ENCODE data around the gene LRRC23. TPM values are rescaled to one million over a fixed set of nuclear protein-coding genes. Genes with fewer than 3 reads are reported as not detected.
A peak's percentile ranks its signal among the peaks of the same experiment; 100 is the strongest.

The LRRC23 gene
- total and polyA plus RNA-seq, 9 of the 15 experiments (the other 6 are each of a cell fraction or from before 2014, with no cell fraction given): 2.2 to 7.0 (median 3.0) TPM

- TF ChIP-seq UBTF (IDR thresholded peaks at IDR 0.05; ENCODE audit: borderline replicate concordance in 1 of 2, low read depth in 2 of 2, low read length in 2 of 2): no peak
- peak; percentile 51; the same call in 1 of the 2 replicates for TF ChIP-seq FOXK1 (CRISPR knock-in tag; IDR thresholded peaks at IDR 0.05; ENCODE audit: borderline replicate concordance)
- peak; percentile 43 to 59; a peak in 1 of 4 replicates for TF ChIP-seq SIN3A (IDR thresholded peaks at IDR 0.05; ENCODE audit: borderline replicate concordance in 2 of 2, control insufficient read depth in 1 of 2, low read depth in 2 of 2, low read length in 2 of 2)
- TF ChIP-seq ZFP30 (CRISPR knock-in tag; IDR thresholded peaks at IDR 0.05; ENCODE audit: borderline replicate concordance): no peak
- TF ChIP-seq CLOCK (CRISPR knock-in tag; IDR thresholded peaks at IDR 0.05; ENCODE audit: borderline replicate concordance): no peak
- TF ChIP-seq HOXB6 (CRISPR knock-in tag; IDR thresholded peaks at IDR 0.05; ENCODE audit: borderline replicate concordance): no peak
- TF ChIP-seq TEAD4 (IDR thresholded peaks at IDR 0.05; ENCODE audit: low read length): no peak; the same call in 1 of the 2 replicates
- TF ChIP-seq TEAD4 (CRISPR knock-in tag; IDR thresholded peaks at IDR 0.05; ENCODE audit: borderline replicate concordance): no peak
- TF ChIP-seq HMGN3 (IDR thresholded peaks at IDR 0.05; ENCODE audit: borderline replicate concordance, extremely low read depth, insufficient read length, low read depth, low read length): no peak
- no peak for TF ChIP-seq PPARD (CRISPR knock-in tag; IDR thresholded peaks at IDR 0.05)
- TF ChIP-seq PKNOX1 (IDR thresholded peaks at IDR 0.05): no peak
- TF ChIP-seq MLX (CRISPR knock-in tag; conservative IDR thresholded peaks at IDR 0.05): peak in 1 of 2 experiments; percentile 86; a peak in 2 of 4 replicates
- TF ChIP-seq SAP30 (IDR thresholded peaks at IDR 0.05; ENCODE audit: borderline replicate concordance, insufficient read depth, low read depth, low read length, poor library complexity, severe bottlenecking): no peak
- TF ChIP-seq CEBPG (CRISPR knock-in tag; IDR thresholded peaks at IDR 0.05): no peak
- TF ChIP-seq CEBPG (tag; conservative IDR thresholded peaks at IDR 0.05 in 1 of 2, IDR thresholded peaks at IDR 0.05 in 1 of 2): no peak
- TF ChIP-seq SMAD2 (IDR thresholded peaks at IDR 0.05; ENCODE audit: low read depth, low read length): no peak
- no peak for TF ChIP-seq NR3C1 (CRISPR knock-in tag; IDR thresholded peaks at IDR 0.05)
- TF ChIP-seq MCM3 (IDR thresholded peaks at IDR 0.05): no peak
- peak; percentile 54; the same call in 1 of the 2 replicates for TF ChIP-seq XRCC5 (IDR thresholded peaks at IDR 0.05; ENCODE audit: low read depth, low read length)
These were observed 40.0 kb downstream of the LRRC23 start (continued) for GRCh38 chr12:6944381-6945186.
